Muscle of arm (tissue), 12 donors: Measurements from ENCODE around the gene P2RX4. TPM values are rescaled to one million over a fixed set of nuclear protein-coding genes. Genes with fewer than 3 reads are reported as not detected.
"Not testable (repeated sequence)": the region's sequence is repeated elsewhere in the genome, so short reads cannot be mapped to it uniquely, and the experiment has no call there.

ENCODE experiments used
- DNase-seq: peaks from one replicate; pipeline ENCODE4 v3.0.0-alpha.2; 2013
- polyA plus RNA-seq, 12 donors: library from polyadenylated mRNA; unstranded; fragments of 120-200 nt; gene quantifications; one replicate each; pipeline ENCODE4 v1.2.1, GENCODE V29; 2013; ENCODE audit not compliant: insufficient read length in 12 of 12

P2RX4 gene
- polyA plus RNA-seq, 12 donors = 9.7 to 25.0 (median 10.7) TPM; not detected in 1

DNA sequence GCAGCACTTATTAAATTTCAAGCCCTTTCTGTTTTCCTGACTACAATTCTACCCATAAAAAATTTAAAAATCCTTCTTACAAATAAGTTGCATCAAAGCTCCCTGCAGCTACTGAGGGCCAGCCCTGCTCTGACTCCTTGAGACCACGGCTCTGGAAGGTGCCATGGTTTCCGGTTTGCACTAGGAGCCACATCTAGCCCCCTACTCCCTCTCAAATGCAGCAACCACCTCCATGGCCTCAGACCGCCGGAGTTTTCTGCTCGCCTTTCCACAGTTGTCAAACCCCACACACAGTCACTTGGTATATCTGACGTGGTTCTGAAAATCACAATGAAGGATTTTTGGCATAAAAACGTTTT, 30.1 kb downstream of the P2RX4 start:
- no peak for DNase-seq

DNA sequence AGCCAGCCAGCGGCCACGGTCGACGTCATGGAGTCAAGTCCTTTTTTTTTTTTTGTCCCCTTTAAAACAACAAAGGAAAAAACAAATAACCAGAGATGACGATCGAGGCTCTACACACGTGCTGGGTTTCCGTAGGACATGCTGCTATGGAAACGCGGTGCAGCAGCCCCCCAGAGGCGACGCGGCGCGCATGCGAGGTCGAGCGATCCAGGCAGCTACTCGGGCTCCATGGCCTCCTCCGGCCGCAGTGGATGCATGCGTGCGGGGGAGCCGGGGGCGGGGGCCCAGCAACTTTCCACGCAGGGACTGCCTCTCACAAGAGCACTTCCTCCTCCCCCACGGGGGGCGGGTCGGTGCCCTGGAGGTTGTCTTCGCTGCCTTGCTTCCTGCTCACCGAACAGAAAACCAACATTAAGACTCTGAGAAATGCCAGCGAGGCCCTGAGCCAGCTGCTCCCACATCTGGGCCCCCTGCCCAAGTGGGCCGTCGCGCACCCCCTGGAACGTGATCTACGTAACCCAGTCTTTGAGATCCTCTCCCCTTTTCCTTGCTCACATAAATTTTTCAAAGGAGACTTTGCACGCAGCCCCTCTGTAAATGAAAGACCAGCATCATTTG, 30.7 kb downstream of the P2RX4 start:
- DNase-seq = peak; percentile 77

DNA sequence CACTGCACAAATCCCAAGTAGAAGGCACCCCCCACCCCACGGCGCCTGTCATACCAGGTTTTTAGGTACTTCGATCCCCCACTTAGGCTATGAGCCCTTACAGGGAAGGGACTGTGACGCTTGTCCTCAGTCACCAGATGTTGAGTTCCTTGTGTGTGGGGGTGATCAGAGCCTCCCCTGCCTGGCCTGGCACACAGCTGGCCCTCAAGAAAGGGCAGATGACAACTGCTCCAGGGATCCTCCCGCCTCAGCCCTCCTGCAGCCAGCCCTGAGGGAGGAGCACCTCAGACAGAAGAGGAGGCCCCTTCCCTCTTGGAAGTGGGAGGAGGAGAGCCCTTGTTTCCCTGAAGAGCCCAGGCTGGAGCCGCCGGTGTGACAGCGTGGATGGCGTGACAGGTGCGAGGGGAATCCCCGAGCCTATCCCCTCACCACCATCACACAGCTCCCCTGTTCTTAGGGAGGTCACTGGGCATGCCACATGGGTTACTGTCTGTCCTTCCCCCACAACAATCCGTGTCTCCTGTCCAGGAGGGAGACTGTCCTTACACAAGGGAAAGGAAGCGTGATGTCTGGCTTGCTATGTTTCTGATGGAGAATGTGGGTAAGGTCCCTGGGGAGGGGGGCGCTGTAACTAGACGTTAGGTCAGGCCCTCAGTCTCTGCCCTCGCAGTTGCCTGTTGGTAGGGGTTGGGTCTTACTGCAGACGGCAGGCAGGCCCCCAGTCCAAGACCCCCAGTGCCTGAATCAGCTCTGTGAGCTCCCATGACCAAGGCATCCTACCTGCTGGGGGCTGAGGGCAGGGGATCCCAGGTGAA, 31.4 kb downstream of the P2RX4 start:
- DNase-seq = no peak

DNA sequence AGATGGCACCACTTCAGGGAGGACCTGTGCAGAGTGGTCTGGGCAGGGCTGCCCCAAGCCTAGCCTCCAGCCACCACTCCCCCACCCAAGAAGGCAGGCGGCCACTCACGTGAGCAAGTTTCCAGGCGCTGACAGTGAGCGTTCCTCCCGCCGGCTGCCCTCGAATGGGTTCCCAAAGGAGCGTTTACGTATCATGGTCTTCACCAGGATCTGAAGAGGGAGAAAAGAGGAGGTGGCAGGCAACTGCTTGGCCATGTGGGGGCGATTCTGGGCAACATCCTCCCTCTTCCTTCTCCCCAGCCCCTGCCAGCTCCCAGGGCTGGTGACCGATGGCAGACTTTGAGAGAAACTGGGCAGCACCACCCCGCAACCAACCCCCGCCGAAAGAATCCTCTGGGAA, 35.1 kb downstream of the P2RX4 start:
- no peak for DNase-seq

DNA sequence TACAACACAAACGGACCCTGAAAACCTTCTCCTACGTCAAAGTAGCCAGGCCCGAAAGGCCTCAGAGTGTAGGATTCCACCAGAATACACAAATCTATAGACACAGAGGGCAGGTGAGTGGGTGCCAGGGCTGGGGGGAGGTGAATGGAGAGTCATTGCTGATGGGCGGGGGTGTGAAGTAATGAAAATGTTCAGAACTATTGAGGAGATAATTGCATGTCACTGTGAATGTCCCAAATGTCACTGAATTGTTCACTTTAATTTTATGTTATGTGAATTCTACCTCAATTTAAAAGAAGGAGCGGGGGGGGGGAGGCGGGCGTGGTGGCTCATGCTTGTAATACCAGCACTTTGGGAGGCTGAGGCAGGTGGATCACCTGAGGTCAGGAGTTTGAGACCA, 36.0 kb downstream of the P2RX4 start:
- DNase-seq = no peak

DNA sequence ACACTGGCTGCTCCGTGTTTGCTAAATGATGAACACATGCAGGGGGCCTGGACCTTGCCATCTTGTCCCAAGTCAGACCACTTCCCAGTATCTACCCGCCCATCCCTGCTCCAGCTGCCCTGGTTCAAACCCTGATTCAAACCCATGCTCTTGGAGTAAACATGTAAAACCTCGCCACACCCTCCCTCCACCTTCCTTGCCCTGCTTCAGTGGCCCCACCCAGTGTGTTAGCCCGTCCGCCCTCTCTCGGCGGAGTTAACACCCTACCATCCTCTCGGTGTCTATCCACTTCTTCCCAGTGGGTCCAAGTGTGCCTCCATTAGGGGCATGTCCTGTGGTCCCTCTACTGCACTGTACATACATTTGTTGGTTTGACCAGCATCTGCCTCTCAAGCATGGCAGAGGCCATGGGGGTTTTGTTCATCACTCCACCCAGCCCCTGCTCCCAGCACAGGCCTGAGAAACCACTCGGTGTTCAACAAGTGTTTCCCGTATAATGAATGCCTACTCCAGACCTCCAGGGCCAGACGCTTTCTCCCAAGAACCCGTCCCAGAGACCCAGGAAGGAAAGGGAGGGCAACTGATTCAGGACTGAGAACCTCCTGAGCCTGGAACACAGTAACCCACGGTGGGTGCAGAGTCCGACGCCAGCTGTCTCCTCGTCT, 37.1 kb downstream of the P2RX4 start:
- no peak for DNase-seq

DNA sequence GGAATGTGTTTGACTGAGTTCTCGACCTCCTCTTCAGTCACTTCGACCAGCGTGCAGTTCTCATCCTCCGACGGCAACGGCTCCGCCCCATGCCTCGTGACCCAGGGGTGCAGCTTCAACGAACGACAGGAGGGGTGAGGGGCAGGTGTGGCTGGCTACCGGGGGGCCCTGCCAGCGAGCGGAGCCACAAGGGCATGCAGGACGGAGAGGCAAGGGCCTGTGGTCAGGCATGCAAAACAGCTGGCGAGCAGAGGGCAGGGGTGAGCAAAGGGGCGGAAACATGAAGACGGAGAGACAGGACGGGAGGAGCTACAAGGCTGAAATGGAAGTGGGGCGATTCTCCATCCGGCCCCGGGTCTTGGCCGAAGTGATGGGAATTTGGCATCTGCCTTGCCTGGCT, 38.7 kb downstream of the P2RX4 start:
- no peak for DNase-seq

DNA sequence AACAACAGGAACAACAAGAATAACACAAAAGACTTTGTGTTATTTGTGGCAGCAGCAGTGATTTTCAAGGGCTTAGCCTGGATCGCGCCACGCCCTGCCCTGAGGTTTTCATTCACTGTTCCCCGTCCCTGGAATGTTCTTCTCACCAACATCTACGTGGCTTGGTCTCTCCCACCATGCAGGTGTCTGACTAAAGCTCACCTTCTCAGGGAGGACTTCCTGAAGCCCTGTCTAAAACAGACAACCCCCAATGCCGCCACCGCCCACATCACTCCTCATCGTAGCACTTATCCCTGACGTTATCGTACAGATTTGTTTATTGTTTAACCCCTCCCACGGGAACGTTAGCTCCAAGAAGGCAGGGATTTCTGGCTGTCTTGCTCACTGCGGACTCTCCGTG, 40.4 kb downstream of the P2RX4 start:
- no peak for DNase-seq

DNA sequence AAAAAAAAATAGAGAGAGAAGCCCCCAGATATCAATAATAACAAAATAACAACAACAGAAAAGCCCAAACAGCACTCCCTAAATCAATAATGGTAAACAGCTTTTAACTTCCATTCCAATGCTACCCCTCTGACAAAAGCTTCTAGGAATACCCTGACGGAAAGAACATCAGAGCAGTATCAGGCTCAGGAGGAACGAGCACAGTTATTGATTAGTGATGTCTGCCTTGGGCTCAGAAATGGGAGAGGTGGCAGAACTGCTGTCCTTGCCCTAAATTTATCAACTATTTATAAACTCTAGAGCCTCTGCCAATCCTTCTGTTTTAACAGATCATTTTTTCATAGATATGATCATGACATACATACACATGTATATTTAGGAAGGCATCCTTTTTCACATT, 41.9 kb downstream of the P2RX4 start:
- DNase-seq = no peak

DNA sequence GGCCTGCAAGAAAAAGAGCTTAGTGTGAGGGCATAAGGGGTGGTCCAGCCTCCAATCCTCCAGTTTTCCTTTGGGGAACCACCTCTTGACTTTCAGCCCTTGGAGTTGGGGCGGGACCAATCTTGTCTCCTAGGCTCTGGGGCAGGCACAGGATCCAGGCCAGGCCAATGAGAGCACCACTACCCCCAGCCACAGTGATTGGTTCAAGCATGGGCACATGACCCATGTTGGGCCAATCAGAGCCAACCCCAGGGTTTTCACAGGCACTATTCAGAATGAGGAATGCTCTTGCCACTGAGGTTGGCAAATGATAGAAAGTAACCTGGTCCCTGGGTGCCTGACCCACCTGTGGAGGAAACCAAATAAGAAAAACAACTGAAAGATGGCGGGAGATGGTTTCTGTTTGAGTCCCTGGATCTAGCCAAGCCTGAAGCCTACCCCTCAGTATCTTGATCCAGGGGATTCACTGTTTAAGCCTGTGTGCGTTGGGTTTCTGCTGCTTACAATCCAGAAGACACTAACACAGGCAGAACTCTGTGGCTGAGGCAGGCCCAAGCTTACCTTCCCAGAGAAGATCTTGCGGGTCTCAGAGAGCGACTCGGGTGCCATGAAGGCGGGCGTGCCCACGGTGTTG, 42.9 kb downstream of the P2RX4 start:
- no peak for DNase-seq

DNA sequence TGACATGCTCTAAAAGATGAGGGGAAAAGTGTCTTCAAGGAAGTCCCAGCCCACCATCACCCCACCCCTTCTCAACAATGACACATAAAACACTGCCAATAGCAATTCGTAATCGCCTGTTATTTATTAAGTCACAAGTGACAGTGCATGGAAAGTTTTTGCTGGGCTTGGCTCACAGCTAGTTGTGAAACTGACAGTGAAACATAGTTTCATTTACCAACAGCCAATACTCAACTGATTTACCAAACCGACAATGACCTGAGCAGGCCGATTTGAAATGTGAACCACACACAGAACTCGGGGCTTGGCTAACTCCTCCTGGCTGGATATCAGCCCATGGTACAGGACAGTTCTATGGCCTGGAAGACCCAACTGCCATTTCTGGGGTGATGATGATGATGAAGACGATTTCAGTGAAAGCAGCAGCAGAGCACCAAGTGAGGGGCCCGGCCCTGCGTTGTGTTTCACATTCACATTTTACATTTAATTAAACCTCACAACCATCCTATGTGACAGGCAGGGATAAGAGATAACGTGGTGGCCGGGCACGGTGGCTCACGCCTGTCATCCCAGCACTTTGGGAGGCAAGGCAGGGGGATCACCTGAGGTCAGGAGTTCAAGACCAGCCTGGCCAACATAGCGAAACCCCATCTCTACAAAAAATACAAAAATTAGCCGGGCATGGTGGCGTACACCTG, 43.9 kb downstream of the P2RX4 start:
- DNase-seq = no peak

DNA sequence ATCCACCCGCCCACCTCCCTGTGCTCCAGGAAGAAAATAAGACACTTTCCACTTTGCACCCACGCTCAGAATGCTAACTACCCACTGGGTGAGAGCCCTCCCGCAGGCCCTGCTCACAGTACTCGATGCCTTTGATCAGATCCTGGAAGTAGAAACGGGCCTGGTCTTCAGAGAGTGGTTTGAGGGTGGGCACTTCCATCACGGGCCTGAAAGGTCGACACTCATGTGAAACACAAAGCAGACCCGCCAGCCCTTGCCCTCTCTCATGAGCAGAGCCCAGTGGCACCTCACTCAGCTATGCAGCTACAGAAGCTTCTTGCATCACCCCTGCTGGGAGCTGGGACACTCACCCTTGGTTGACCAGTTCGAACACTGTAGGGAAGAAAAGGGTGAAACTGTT, 45.5 kb downstream of the P2RX4 start:
- no peak for DNase-seq

DNA sequence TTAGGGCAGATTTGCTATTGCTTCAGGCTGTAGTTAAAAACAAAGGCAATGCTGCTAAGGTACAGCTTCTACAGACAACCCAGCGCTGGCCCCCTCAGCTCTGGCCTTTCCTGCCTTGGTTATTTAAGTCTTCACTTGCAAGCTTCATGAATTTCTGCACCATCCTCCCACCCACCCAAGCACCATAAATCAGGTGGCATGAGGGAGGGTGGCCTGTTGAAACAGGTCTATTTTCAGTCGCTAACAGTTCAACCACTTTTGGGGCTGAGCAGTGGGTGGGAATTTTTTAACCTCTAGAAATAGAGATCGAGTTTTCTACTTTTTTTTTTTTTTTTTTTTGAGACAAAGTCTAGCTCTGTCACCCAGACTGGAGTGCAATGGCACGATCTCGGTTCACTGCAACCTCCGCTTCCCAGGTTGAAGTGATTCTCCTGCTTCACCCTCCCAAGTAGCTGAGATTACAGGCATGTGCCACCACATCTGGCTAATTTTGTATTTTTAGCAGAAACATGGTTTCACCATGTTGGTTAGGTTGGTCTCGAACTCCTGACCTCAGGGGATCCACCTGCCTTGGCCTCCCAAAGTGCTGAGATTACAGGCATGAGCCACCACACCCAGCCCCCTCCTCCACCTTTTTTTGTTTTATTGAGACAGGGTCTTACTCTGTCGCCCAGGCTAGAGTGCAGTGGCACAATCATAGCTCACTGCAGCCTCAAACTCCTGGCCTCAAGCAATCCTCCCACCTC, 47.9 kb downstream of the P2RX4 start:
- not testable (repeated sequence) for DNase-seq

DNA sequence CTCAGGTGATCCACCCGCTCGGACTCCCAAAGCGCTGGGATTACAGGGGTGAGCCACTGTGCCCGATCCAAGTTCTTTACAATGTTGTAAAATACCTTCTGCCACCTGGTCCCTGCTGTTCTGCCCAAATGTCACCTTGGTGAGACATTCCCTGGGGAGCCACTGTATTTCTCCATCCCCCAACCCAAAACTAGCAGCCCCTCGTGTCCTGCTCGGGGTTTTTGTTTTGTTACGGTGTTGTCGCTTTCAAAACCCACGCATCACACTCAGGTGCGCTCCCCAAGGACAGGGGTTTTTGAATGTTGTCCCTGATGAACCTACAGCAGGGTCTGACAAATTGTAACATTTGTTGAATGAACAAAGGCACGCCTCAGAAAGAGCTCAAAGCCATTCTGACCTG, 49.1 kb downstream of the P2RX4 start:
- no peak for DNase-seq

DNA sequence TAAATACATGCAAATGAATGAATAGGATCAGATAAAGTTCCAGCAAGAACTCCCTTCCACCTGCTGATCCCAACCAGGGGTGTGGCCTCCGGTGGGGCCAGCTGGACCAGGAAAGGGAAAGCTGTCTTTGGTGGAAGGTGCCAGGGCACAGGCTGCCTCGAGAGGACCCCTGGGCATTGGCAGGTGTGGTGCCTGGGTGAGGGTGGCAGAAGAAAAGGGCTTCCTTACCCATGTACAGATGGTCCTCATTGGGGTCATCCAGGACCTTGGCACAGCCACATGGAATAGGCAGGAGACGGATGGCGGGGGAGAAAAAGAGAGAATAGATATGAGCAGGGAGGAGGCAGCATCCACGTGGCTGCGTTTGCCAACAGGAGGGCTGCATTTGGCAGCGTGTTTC, 50.2 kb downstream of the P2RX4 start:
- DNase-seq = no peak

DNA sequence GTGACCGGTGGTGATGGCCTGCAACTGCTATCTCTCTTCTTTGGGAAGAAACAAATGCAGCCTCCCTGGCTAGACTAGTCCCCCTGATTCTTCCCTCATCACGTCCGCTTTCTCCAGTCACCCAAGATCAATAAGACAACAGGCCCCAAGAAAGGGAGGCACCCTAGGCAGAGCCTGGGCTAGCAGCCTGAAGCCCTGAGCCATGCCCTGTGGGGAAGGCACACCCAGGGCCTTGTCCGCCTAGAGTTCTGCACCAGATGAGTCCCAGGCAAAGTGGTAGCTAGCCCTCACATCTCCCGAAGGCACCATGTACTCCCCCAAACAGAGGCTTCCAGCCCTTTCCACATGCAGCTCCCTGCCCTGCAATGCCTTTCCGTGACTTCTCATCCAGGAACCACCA, 51.5 kb downstream of the P2RX4 start:
- DNase-seq = no peak

DNA sequence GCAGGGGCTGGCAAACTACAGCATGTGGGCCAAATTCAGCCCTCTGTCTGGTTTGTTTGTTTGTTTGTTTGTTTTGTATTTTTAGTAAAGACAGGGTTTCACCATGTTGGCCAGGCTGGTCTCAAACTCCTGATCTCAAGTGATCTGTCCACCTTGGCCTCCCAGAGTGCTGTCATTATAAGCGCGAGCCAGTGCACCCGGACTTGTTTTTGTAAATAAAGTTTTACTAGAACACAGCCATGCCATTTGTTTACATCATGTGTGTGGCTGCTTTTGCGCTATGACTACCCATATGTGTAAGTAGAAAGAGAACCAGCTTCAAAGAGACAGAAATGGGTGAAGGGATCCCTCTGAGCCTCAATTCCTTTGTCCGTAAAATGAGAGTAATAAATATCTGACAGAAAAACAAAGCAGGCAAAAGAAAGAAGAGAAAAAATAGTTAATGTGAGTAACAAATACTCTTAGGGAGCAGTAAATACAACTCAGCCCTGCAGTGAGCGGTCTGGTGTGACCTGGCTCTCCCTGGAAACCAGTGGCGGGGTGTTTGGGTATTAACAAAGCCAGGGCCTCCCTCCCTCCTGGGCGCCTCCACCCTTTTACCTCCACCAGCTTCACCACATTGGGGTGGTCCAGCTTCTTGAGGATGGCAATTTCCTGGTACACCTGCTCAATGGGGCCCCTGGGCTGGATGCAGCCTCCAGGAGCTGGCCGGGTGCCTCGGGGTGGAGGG, 53.4 kb downstream of the P2RX4 start:
- no peak for DNase-seq

DNA sequence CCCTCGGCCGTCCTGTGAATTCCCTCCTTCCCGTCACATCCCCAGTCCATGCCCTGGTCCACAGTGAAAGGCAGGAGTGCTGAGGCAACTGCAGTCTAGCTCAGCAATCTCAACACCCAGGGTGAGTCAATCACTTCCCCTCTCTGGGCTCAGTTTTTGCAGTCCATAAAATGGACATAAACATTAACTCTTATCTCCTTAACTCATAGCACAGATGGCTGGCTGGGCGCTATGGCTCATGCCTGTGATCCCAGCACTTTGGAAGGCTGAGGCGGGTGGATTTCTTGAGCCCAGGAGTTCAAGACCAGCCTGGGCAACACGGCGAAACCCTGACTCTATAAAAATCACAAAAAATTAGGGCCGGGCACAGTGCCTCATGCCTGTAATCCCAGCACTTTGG, 54.2 kb downstream of the P2RX4 start:
- no peak for DNase-seq

DNA sequence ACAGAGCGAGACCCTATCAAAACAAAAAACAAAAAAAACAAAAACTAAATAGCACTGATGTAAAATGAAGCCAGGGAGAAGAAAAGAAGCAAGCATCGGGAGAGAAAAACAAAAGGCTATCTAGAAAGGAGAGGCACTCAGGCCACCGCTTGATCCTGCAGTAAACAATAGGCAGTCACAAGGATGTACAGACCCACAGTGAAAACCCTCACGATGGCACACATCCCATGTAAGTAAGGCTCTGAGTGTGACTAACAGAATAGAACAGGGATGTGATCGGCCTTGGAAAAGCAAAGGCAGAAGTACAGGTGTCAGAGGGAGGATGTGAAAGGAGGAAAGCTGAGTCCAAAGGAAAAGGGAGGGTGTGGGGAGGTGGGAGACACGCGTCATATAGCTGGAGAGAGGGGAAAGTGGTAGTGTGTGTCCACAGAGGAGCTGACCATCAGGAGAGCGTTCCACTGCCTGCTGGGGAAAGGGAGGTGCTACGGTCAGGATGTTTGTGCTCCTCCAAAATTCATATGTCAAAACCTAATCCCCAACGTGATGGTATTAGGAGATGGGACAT, 55.1 kb downstream of the P2RX4 start:
- DNase-seq = no peak

DNA sequence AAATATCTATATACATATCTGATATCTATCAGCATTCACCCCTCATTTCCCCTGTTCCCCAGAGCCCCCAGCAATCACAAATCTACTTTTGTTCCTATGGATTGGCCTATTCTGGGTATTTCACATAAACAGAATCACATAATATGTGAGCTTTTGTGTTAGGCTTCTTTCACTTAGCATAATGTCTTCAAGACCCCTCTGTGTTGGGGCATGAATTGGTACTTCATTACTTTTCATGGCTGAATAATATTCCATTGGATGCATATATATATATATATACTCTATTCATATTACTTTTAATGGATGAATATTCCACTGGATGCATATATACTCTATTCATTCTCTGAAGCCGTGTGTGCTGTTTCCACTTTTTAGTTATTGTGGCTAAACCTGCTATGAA, 57.9 kb downstream of the P2RX4 start:
- no peak for DNase-seq
